Measurements from ENCODE around the gene TRPM6. TPM values are rescaled to one million over a fixed set of nuclear protein-coding genes. Genes with fewer than 3 reads are reported as not detected.
"Not testable (repeated sequence)": the region's sequence is repeated elsewhere in the genome, so short reads cannot be mapped to it uniquely, and the experiment has no call there.

The TRPM6 gene
- total RNA-seq, 1 experiment from 2014 or later, result not detected

DNA sequence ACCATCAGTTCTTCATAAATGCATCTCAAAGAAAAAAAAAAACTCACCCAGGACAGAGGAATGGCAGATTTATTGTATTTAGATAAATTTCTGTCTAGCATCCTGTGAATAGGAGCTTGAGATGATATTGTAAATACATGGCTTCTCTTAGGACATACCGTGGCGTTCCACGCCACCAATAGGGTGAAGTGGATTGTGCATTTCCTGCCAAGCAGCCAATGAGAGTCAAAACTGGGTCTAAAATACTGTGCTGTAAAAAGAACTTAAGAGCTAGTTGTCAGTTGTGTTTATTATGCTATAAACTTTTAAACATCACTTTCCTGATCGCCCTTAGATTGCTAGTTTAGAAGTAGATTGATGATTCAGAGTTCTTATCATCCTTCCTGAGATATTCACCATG, 20.9 kb upstream of the TRPM6 start:
- TF ChIP-seq EZH2 (IDR thresholded peaks at IDR 0.05; ENCODE audit: low read length, unreplicated experiment), result no peak
- TF ChIP-seq CTCF (conservative IDR thresholded peaks at IDR 0.05; ENCODE audit: low read depth, low read length), result no peak
- TF ChIP-seq EZH2phosphoT487 (IDR thresholded peaks at IDR 0.05; ENCODE audit: borderline replicate concordance, low read length), result no peak
- ATAC-seq, result no peak
- Histone ChIP-seq H3K9me3 (ENCODE audit: low read length) (no peaks in the 10 kb centered on the region), H3K4me3 (ENCODE audit: low read length) (no peak overlapping the region), H2AFZ (ENCODE audit: low read length) (no peak overlapping the region), H3K79me2 (ENCODE audit: low read length) (no peaks in the 10 kb centered on the region), H3K27ac (ENCODE audit: low read length) (no peak overlapping the region), H3K36me3 (ENCODE audit: low read depth, low read length) (no peaks in the 10 kb centered on the region), H3K9ac (ENCODE audit: low read length) (no peak overlapping the region), H4K20me1 (ENCODE audit: low read length) (no peaks in the 10 kb centered on the region), H3K9me2 (replicated peaks; ENCODE audit: low read length) (no peaks in the 10 kb centered on the region), H3K27me3 (ENCODE audit: low read length) (no peaks in the 10 kb centered on the region), H3K4me1 (ENCODE audit: insufficient read depth, low read length) (no peaks in the 10 kb centered on the region), H3F3A (ENCODE audit: low read length, unreplicated experiment) (no peaks in the 10 kb centered on the region), H3K4me2 (ENCODE audit: low read length) (no peak overlapping the region)
- BruUV-seq (replicated peaks), result no TSS peak
- POLR2A ChIA-PET (ENCODE audit: unreplicated experiment), result no interaction called here
- intact Hi-C loops (cut with micrococcal nuclease), result no loop called here
- CTCF ChIA-PET, result no interaction called here
- DNase-seq, result no peak

DNA sequence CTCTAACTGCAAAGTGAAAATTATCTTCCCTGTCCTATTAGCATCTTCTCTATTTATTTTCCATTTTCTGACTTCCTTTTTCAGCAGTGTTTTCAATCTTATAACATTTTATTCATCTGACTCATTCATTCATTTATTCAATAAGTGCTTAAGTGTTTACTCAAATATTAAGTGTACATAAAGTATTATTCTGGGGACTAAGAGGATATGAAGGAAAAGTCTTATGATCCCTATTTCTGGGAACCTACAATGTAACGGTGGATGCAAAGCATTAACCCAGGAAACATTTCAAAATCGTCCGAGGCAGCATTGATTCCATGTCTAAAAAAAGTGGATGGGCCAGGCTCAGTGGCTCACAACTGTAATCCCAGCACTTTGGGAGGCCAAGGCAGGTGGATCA, 19.4 kb upstream of the TRPM6 start:
- H3K79me2 ChIP-seq (ENCODE audit: low read length), result no peaks in the 10 kb centered on the region
- no peak overlapping the region for H3K9ac ChIP-seq (ENCODE audit: low read length)
- TF ChIP-seq CTCF (conservative IDR thresholded peaks at IDR 0.05; ENCODE audit: low read depth, low read length) (no peak), EZH2phosphoT487 (IDR thresholded peaks at IDR 0.05; ENCODE audit: borderline replicate concordance, low read length) (no peak), EZH2 (IDR thresholded peaks at IDR 0.05; ENCODE audit: low read length, unreplicated experiment) (no peak)
- no peaks in the 10 kb centered on the region for H3K27me3 ChIP-seq (ENCODE audit: low read length)
- no peaks in the 10 kb centered on the region for H3K36me3 ChIP-seq (ENCODE audit: low read depth, low read length)
- no peak overlapping the region for H3K4me3 ChIP-seq (ENCODE audit: low read length)
- no peaks in the 10 kb centered on the region for H3F3A ChIP-seq (ENCODE audit: low read length, unreplicated experiment)
- H3K4me1 ChIP-seq (ENCODE audit: insufficient read depth, low read length), result no peaks in the 10 kb centered on the region
- no peaks in the 10 kb centered on the region for H3K9me3 ChIP-seq (ENCODE audit: low read length)
- H3K4me2 ChIP-seq (ENCODE audit: low read length), result no peak overlapping the region
- BruUV-seq (replicated peaks), result no TSS peak
- POLR2A ChIA-PET (ENCODE audit: unreplicated experiment), result no interaction called here
- DNase-seq, result no peak
- H3K27ac ChIP-seq (ENCODE audit: low read length), result no peak overlapping the region
- intact Hi-C loops (cut with micrococcal nuclease), result no loop called here
- CTCF ChIA-PET, result no interaction called here
- no peaks in the 10 kb centered on the region for H4K20me1 ChIP-seq (ENCODE audit: low read length)
- no peak for ATAC-seq
- no peak overlapping the region for H2AFZ ChIP-seq (ENCODE audit: low read length)
- H3K9me2 ChIP-seq (replicated peaks; ENCODE audit: low read length), result no peaks in the 10 kb centered on the region

DNA sequence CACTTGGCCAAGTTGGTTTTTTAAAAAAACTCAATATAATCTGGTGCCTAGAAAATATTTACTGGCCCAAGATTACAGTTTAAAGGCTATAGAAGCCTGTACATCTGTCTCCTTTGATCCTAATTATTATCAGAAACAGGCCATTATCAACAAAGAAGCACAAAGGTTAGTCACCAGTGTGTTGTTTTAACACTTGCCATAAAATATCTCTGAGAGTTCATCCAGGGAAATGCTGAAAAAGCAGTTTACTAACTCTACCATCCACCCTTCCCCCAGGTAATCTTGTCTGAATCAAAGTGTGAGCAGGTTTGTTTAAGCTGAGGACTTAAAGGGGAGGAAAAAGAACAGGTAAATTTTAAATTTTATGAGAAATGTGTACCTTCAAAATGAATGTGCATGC, 13.3 kb upstream of the TRPM6 start:
- Histone ChIP-seq H3K79me2 (ENCODE audit: low read length) (no peaks in the 10 kb centered on the region), H3K9ac (ENCODE audit: low read length) (no peak overlapping the region), H3K9me3 (ENCODE audit: low read length) (no peaks in the 10 kb centered on the region), H3K4me1 (ENCODE audit: insufficient read depth, low read length) (no peaks in the 10 kb centered on the region), H3K4me2 (ENCODE audit: low read length) (no peak overlapping the region), H3K9me2 (replicated peaks; ENCODE audit: low read length) (no peaks in the 10 kb centered on the region), H3K36me3 (ENCODE audit: low read depth, low read length) (no peaks in the 10 kb centered on the region), H3K27me3 (ENCODE audit: low read length) (no peaks in the 10 kb centered on the region; the same call in 1 of the 2 replicates), H2AFZ (ENCODE audit: low read length) (no peak overlapping the region), H3K4me3 (ENCODE audit: low read length) (no peak overlapping the region), H3K27ac (ENCODE audit: low read length) (no peak overlapping the region), H3F3A (ENCODE audit: low read length, unreplicated experiment) (no peaks in the 10 kb centered on the region), H4K20me1 (ENCODE audit: low read length) (no peaks in the 10 kb centered on the region)
- DNase-seq (no peak), ATAC-seq (no peak)
- TF ChIP-seq EZH2 (IDR thresholded peaks at IDR 0.05; ENCODE audit: low read length, unreplicated experiment), result no peak
- TF ChIP-seq CTCF (conservative IDR thresholded peaks at IDR 0.05; ENCODE audit: low read depth, low read length), result no peak
- TF ChIP-seq EZH2phosphoT487 (IDR thresholded peaks at IDR 0.05; ENCODE audit: borderline replicate concordance, low read length), result no peak
- CTCF ChIA-PET, result no interaction called here
- no TSS peak for BruUV-seq (replicated peaks)
- POLR2A ChIA-PET (ENCODE audit: unreplicated experiment), result no interaction called here
- intact Hi-C loops (cut with micrococcal nuclease), result no loop called here

DNA sequence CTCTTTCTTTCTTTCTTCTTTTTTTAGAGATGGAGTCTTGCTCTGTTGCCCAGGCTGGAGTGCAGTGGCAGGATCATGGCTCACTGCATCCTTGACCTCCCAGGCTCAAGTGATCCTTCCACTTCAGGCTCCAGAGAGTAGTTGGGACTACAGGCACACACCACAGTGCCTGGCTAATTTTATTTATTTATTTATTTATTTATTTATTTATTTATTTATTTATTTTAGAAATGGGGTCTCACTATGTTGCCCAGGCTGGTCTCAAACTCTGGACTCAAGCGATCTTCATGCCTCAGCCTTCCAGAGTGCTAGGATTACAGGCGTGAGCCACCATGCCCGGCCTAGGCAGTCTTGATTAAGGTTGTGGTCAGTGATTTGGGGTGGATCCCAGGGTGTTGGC, 728 bp upstream of the TRPM6 start:
- H3K4me2 ChIP-seq (ENCODE audit: low read length); DNase-seq; H2AFZ ChIP-seq (ENCODE audit: low read length); H3K36me3 ChIP-seq (ENCODE audit: low read depth, low read length); H3K79me2 ChIP-seq (ENCODE audit: low read length); H3K4me3 ChIP-seq (ENCODE audit: low read length); H3F3A ChIP-seq (ENCODE audit: low read length, unreplicated experiment); H3K4me1 ChIP-seq (ENCODE audit: insufficient read depth, low read length); H3K9me3 ChIP-seq (ENCODE audit: low read length); POLR2A ChIA-PET (ENCODE audit: unreplicated experiment); H3K9ac ChIP-seq (ENCODE audit: low read length); H3K9me2 ChIP-seq (replicated peaks; ENCODE audit: low read length); H4K20me1 ChIP-seq (ENCODE audit: low read length); ATAC-seq; intact Hi-C loops (cut with micrococcal nuclease); CTCF ChIA-PET; BruUV-seq (replicated peaks); H3K27ac ChIP-seq (ENCODE audit: low read length): not testable (repeated sequence)
- H3K27me3 ChIP-seq (ENCODE audit: low read length), result peaks cover 22% of the 10 kb centered on the region

All from PC-3 (cell line).